Left hindlimb (tissue), 1 donor: ENCODE data around the gene EFNA5.

ENCODE experiments used
- DNase-seq: peaks from one replicate; pipeline ENCODE4 v3.0.0-alpha.2; 2018

EFNA5 gene

DNA sequence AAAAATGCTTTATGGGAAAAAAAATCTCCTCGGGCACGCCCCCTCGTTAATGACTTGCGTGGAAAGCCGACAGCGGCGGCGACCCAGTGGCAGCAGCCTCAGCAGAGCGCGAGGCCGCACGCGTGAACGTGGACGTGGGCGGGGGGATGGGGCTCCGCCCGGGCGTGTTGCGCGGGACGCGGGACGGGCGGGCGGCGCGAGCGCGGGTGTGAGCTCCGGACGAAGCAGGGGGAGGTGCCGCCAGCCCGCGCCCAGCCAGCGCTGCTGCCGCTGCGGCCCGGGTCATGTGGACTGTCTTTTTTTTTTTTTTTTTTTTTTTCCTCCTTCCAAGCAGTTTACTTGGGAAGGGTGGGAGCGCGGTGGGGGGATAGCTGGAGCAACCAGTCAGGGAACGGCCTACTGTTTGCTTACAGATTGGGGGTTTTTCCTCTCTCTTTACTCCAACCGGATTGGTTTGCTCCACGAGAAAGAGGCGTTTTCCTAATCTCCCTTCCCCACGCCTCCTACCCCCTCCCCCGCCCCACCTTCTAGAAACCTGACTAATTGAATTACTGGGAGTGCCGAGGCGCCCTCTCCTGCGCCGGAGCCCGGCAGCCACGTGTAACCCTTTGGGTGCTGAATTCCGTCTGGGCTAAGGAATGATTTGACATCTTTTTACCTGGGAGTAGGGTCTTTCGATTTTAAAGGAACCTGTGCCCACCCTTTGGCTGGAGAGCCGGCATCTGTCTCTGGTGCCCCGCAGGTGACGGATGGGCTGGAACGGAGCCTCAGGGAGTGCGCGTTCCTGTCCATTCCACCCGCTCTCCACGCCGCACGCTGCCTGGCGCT lies 1.7 kb upstream of the EFNA5 start:
- DNase-seq, result peak; percentile 95

GRCh38 chr5:107671742-107672210 lies 1.0 kb upstream of the EFNA5 start:
- DNase-seq, result peak; percentile 68

DNA sequence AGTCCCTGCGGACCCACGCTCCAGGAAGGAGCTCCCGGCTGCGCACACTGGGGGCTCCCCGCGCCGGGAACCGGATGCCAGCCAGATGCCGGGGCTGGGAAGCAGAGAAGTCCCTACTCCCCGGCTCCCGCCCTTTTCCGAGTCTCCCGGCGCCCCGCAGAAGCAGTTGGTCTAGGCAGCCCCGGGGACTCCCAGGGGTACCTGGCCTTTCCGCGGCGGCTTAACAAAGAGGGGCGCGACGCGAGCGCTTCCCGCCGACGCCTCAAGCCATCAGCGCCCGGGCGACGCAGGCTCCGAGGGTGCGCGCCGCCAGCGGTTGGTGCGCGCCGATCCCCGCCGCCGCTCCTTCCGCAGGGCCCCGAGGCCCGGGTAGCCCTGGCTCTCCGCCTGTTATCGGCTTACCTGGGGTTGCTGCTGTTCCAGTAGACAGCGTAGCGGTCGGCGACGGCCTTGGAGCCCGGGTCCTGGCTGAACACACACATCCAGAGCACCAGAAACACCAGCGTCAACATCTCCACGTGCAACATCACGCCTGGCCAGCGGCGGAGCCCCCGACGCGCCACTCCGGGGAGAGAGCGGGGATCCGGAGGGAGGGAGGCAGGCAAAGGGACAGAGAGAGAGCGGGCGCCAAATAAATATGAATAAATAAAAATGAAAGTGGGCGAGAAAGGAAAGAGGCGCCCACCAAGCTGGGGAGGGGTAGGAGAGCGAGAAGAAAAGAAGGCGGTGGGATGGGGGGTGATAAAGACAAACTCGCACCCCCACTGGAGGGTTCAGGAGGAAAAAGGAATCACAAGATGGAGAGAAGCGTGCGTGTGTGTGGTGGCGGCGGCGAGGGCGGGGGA lies 428 bp downstream of the EFNA5 start:
- DNase-seq, result peak; percentile 67

GRCh38 chr5:107669096-107670031 lies 1.4 kb downstream of the EFNA5 start:
- peak; percentile 76 for DNase-seq

- DNase-seq, result no peak
Observed at GRCh38 chr5:107668154-107669095, 2.3 kb downstream of the EFNA5 start.

DNA sequence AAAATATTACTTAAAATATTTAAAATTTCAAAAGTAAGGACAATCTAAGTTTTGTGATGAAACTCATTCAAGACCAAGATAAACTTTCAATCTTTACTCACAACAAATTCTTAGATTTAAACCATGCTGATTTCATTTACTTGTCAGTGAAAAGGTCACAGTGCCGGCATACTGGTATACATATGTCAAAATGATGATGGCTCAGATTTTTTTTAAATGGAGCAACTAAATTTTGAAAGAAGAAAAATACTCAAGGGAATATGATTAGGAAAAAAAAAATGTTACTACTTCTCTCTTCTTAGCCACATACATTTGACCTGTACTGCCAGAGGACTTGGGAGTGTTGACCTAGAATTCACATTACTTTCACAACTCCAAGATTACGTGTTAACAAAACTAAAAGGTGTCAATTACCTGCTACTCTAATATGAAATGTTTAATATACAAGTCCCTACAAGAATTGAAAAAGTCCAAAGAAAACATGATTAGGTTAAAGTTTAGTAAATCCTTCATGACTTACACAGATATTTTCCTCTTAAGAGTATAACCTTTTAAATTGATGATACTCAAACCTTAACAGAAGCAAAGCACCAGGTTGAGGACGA lies 4.6 kb downstream of the EFNA5 start:
- DNase-seq, result no peak

DNA sequence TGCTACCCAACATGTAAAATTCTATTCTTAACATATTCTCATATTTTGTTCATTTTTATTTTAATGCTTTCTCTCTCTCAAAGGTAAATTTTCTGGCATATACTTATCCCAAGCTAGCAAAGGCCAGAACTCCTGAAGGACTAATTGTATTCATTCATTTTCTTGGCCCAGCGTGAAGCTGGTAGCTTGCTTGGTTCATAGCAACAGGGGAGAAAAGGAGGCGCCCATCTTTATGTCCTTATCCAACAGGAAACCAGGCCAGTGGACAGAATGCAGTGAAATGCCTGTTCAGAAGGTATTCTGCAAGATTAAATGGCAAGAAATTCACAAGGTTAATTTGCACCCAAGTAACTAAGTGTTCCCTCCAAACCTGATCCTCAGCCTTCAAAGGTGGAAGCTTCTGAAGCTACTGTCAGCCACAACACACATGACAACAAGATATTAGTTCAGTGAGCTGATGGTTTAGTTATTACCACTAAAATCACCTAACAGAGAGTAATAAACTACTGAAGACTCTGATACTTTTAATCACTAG lies 5.6 kb downstream of the EFNA5 start:
- DNase-seq, result no peak

- DNase-seq, result no peak
Observed at GRCh38 chr5:107663697-107664096, 7.0 kb downstream of the EFNA5 start.

DNA sequence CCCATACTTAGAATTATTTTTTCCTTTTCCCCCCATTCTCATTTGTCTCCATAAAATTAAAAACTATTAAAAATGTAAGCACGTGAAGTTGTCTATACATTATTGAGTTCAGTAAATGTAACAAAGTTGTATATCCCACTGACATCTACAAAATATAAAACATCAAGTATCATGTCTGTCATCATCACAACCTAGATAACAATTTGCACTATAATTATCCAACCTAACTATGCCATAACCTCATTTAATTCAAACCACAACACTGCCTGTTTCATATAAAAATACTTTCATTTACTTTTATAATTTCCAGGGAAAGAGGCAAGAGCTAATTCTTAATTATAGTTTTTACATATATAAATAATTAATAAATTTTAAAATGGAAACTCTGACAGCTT lies 9.1 kb downstream of the EFNA5 start:
- DNase-seq, result no peak

- no peak for DNase-seq
Observed at GRCh38 chr5:107661038-107661649, 9.6 kb downstream of the EFNA5 start.

GRCh38 chr5:107658528-107658927 lies 12.2 kb downstream of the EFNA5 start:
- no peak for DNase-seq

DNA sequence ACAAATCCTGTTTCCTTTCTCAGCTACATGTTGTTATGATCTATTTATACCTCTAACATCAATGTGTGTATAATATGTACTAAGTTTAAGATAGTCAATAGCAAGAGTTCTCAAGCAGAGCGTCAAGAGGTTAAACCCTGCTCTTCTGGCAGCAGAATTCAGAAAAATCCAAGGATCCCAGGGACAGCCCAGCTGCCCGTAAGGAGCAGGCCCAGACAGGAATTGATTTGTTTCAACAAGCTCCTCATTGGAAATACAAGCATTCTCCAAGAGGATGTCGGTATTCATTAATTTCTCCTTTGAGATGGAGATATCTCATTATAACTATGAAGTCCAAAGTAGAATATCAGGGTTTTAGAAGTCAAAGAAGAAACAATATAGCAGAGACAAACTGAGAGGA lies 14.9 kb downstream of the EFNA5 start:
- no peak for DNase-seq

DNA sequence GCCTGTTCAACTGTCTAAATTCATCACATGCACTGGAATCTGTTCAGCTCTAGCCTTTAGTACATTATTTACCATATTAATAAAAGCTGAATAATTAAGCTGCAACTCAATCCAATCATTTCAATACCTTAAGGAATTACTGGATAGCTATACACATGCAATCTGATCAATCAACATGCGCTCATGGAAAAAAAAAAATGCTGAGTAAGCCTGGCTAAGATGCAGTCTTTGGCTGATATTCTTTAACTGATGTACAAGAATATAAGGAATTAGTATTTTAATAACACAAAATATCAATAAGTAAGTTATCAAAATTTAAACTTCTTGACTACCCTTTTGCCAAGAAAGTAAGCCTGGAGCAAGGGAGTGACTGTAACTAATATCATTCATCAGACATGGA lies 15.9 kb downstream of the EFNA5 start:
- no peak for DNase-seq

DNA sequence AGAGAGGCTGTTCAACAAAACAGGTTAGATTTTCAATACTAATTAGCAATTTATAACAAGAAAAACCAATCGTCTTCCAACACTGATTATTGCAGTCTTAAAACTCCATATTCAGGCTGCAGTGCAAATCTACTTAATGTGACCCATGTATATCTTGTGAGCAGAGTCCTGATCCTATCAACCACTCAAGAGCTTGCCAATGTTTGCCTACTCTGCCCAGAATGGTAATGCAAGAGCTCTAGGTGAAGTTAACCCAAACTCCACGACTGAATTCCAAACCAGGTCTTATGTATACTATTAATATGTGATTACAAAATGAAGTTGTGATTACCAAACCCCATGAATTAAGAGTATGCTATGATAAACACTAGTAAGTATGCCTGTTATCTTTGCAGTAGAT lies 17.1 kb downstream of the EFNA5 start:
- no peak for DNase-seq

GRCh38 chr5:107652839-107653607 lies 17.7 kb downstream of the EFNA5 start:
- no peak for DNase-seq

- DNase-seq, result no peak
Observed at GRCh38 chr5:107652408-107652807, 18.3 kb downstream of the EFNA5 start.

DNA sequence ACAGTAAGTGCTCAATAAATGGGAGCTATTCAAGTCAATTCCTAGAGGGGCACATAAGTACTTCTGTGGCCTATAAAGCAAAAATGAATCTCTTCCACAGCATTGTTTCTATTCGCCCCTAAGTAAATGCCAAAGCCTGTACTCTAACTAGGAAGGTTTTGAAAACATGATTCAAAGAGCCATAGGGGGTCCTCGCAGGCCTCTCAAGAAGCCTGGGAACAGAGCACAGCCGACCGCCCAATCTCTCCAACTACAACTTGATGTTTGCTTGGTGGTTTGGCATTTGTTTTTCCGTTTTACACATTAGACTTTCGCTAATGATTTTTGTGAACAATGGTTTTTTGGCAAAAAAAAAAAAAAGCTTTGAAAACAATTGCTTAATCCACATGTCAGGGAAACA lies 19.4 kb downstream of the EFNA5 start:
- no peak for DNase-seq

DNA sequence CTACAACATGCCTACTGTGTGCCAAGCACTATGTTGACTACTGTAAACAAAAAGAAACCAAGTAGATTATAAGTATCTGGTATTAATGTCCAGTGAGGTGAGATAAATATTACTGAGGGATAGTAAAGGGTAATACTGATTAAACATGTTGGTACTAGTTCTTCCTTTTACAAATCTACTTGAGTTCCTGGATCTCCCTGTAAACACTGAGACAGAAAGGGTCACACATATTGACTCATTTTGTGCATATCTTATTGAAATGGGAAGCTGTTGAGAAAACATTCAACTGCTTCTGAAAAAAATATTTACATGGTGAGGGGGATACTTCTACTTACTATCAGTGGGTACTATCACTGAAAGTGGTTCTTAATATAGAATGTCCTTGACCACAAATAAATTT lies 24.3 kb downstream of the EFNA5 start:
- no peak for DNase-seq

- no peak for DNase-seq
Observed at GRCh38 chr5:107640568-107640967, 30.2 kb downstream of the EFNA5 start.

DNA sequence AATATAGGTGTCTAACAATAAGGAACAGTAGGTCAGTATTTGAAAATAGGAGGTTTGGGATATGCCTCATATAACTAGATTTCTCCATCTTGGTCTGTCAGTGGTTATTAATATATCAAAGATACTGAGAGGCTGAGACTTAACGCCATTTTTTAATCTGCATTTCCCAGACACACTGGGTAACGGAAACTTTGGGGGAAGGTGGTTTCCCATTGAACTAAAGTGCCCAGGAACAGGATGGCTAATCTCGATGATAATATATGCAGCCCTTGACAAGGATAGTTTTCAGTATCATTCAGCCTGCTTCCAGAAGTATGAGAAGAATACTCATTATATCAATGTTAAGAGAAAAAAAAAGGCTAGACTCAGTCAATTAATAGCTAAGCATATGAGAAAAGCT lies 30.7 kb downstream of the EFNA5 start:
- DNase-seq, result no peak
